T-helper 17 cell (primary cell): ENCODE data around the gene CRIM1. TPM values are rescaled to one million over a fixed set of nuclear protein-coding genes. Genes with fewer than 3 reads are reported as not detected.

Experiments
- ATAC-seq: fragments of 150-1000 bp; cut with Tn5 transposase; 2 replicates; pipeline ENCODE4 v1.10.0; 2021; ENCODE audit warnings: mild to moderate bottlenecking, moderate library complexity
- DNase-seq, 3 donors: peaks; one replicate each; pipeline versions ENCODE4 v3.0.0 to v3.0.0-alpha.2; 2020 to 2021
- H3K9me3 ChIP-seq: one replicate; pipeline ENCODE4 v1.7.0; 2013; ENCODE audit warnings: low read length, mild to moderate bottlenecking; ENCODE audit not compliant: control insufficient read depth, poor library complexity, severe bottlenecking
- H3K27ac Mint-ChIP-seq: one replicate; pipeline ENCODE4 v1.8.0; 2022; ENCODE audit warnings: mild to moderate bottlenecking, moderate library complexity, mixed read lengths
- H3K27me3 Mint-ChIP-seq: one replicate; pipeline ENCODE4 v1.8.0; 2022; ENCODE audit warnings: mixed read lengths
- H3K36me3 Mint-ChIP-seq: one replicate; pipeline ENCODE4 v1.8.0; 2022; ENCODE audit warnings: low read depth, mixed read lengths
- H3K4me1 Mint-ChIP-seq: one replicate; pipeline ENCODE4 v1.8.0; 2022; ENCODE audit warnings: mild to moderate bottlenecking, mixed read lengths
- H3K4me3 Mint-ChIP-seq: one replicate; pipeline ENCODE4 v1.8.0; 2022; ENCODE audit warnings: mild to moderate bottlenecking, moderate library complexity, mixed read lengths
- total RNA-seq, 4 donors: library from RNA in 2 of 4; stranded (reverse) in 2 of 4; gene quantifications; one replicate each; pipeline ENCODE4 v1.2.3 and lab custom pipeline; 2022 to 2026

Gene CRIM1
- total RNA-seq, 2 donors from 2014 or later, result 2.2 to 2.3 TPM

GRCh38 chr2:36404318-36404717 lies 48.7 kb downstream of the CRIM1 start:
- DNase-seq (no peak), ATAC-seq (no peak)
- no peak overlapping the region for H3K4me3 Mint-ChIP-seq
- H3K9me3 ChIP-seq, result no peaks in the 10 kb centered on the region
- no peak overlapping the region for H3K27ac Mint-ChIP-seq
- no peaks in the 10 kb centered on the region for H3K27me3 Mint-ChIP-seq
- H3K36me3 Mint-ChIP-seq, result no peaks in the 10 kb centered on the region
- peaks cover 1% of the 10 kb centered on the region for H3K4me1 Mint-ChIP-seq

DNA sequence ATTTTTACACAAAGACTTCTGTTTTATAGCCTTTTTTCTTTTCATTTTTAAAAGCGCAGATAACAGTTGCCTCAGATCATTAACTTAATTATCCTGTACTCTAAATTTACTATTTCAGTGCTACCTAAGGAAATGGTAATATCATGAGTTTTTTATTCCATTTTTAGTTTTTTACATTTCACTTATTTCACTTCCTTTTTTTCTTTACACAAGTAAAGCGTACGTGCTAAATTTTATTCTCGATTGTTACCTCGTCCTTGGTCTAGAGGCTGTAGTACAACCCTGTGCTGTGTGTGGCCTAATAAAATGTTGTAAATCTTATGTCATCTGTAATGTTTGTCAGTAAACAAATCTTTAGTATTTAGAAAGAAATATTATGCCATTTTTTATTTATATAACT lies 49.2 kb downstream of the CRIM1 start:
- no peaks in the 10 kb centered on the region for H3K27me3 Mint-ChIP-seq
- no peak overlapping the region for H3K4me3 Mint-ChIP-seq
- H3K4me1 Mint-ChIP-seq, result peaks cover 2% of the 10 kb centered on the region
- H3K27ac Mint-ChIP-seq, result no peak overlapping the region
- no peak for ATAC-seq
- no peaks in the 10 kb centered on the region for H3K36me3 Mint-ChIP-seq
- H3K9me3 ChIP-seq, result no peaks in the 10 kb centered on the region
- no peak for DNase-seq

GRCh38 chr2:36405183-36405582 lies 49.6 kb downstream of the CRIM1 start:
- Mint-ChIP-seq H3K4me1 (peaks cover 2% of the 10 kb centered on the region), H3K4me3 (no peak overlapping the region), H3K27ac (no peak overlapping the region), H3K27me3 (no peaks in the 10 kb centered on the region), H3K36me3 (no peaks in the 10 kb centered on the region)
- no peak for ATAC-seq
- no peak for DNase-seq
- H3K9me3 ChIP-seq, result no peaks in the 10 kb centered on the region

- ATAC-seq (no peak), DNase-seq (no peak)
- H3K9me3 ChIP-seq, result no peaks in the 10 kb centered on the region
- Mint-ChIP-seq H3K36me3 (no peaks in the 10 kb centered on the region), H3K4me3 (no peak overlapping the region), H3K4me1 (peaks cover 2% of the 10 kb centered on the region), H3K27ac (no peak overlapping the region), H3K27me3 (peaks cover 8% of the 10 kb centered on the region)
These were observed 50.7 kb downstream of the CRIM1 start for GRCh38 chr2:36406296-36406695.

DNA sequence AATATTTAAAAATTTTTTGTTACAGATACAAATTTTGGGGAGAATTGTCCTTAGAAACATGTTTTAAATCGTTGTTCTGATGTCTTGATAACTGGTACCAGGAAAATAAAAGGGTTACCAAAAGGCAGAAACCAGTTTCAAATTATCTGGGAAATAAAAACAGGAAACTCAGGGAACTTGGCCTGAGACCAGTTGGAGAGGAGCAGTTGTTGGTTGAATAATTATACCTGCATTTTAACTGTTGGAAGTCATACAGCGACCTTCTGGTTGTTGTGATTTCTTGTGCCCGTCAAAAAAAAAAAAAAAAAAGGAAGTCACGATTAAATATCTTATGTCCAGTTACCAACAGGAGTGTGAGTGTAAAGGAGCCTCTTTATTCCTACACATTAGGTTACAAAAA lies 51.8 kb downstream of the CRIM1 start:
- Mint-ChIP-seq H3K4me3 (no peak overlapping the region), H3K36me3 (no peaks in the 10 kb centered on the region), H3K27ac (no peak overlapping the region), H3K27me3 (peaks cover 13% of the 10 kb centered on the region), H3K4me1 (peaks cover 2% of the 10 kb centered on the region)
- DNase-seq, result no peak
- no peaks in the 10 kb centered on the region for H3K9me3 ChIP-seq
- ATAC-seq, result no peak

DNA sequence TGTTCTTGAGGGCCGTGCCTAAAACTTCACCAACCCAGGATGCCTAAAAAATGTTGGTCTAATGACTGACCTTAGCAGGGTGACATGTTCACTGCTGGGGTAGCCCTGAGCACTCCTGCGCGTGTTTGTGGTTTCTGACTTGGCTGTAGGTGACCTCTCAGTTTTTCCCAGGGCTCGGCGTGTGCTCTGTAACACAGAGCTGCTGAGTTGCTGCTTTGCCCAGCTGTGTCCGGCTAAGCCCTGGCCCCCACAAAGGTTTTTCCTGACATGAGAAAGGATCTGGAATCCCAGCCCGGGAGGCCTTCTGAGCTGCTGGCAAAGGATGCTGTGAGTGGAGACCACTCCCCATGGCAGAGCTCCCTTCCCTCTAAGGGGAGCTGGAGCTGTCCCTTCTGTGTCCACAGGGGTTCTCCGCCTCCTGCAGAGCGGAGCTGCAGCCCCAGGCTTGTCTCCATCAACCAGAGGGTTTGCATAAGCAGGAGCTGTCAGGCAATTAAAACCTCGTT lies 52.7 kb downstream of the CRIM1 start:
- H3K27ac Mint-ChIP-seq, result no peak overlapping the region
- no peaks in the 10 kb centered on the region for H3K36me3 Mint-ChIP-seq
- H3K4me3 Mint-ChIP-seq, result no peak overlapping the region
- DNase-seq (no peak), ATAC-seq (no peak)
- H3K4me1 Mint-ChIP-seq, result peaks cover 2% of the 10 kb centered on the region
- peaks cover 13% of the 10 kb centered on the region for H3K27me3 Mint-ChIP-seq
- H3K9me3 ChIP-seq, result no peaks in the 10 kb centered on the region

- DNase-seq (no peak), ATAC-seq (no peak)
- Mint-ChIP-seq H3K36me3 (no peaks in the 10 kb centered on the region), H3K4me3 (no peak overlapping the region), H3K27me3 (peaks cover 13% of the 10 kb centered on the region), H3K4me1 (peaks cover 2% of the 10 kb centered on the region), H3K27ac (no peak overlapping the region)
- no peaks in the 10 kb centered on the region for H3K9me3 ChIP-seq
These were observed 53.8 kb downstream of the CRIM1 start for GRCh38 chr2:36409335-36409734.

- Mint-ChIP-seq H3K4me1 (peaks cover 2% of the 10 kb centered on the region), H3K27me3 (peaks cover 13% of the 10 kb centered on the region), H3K36me3 (no peaks in the 10 kb centered on the region), H3K4me3 (no peak overlapping the region), H3K27ac (no peak overlapping the region)
- ATAC-seq, result no peak
- DNase-seq, result no peak
- no peaks in the 10 kb centered on the region for H3K9me3 ChIP-seq
These were observed 54.4 kb downstream of the CRIM1 start for GRCh38 chr2:36409935-36410334.

- no peaks in the 10 kb centered on the region for H3K9me3 ChIP-seq
These were observed 55.1 kb downstream of the CRIM1 start for GRCh38 chr2:36410681-36411080.

GRCh38 chr2:36411962-36412444 lies 56.4 kb downstream of the CRIM1 start:
- H3K4me3 Mint-ChIP-seq, result no peak overlapping the region
- H3K9me3 ChIP-seq, result no peaks in the 10 kb centered on the region
- peaks cover under 1% of the 10 kb centered on the region for H3K36me3 Mint-ChIP-seq
- peaks cover 2% of the 10 kb centered on the region for H3K4me1 Mint-ChIP-seq
- DNase-seq (no peak), ATAC-seq (no peak)
- no peak overlapping the region for H3K27ac Mint-ChIP-seq
- peaks cover 20% of the 10 kb centered on the region for H3K27me3 Mint-ChIP-seq

More at GRCh38 chr2:36410681-36411080, 55.1 kb downstream of the CRIM1 start:
- H3K4me3 Mint-ChIP-seq, result no peak overlapping the region
- no peaks in the 10 kb centered on the region for H3K36me3 Mint-ChIP-seq
- peaks cover 13% of the 10 kb centered on the region for H3K27me3 Mint-ChIP-seq
- peaks cover 2% of the 10 kb centered on the region for H3K4me1 Mint-ChIP-seq
- ATAC-seq (no peak), DNase-seq (no peak)
- no peak overlapping the region for H3K27ac Mint-ChIP-seq

DNA sequence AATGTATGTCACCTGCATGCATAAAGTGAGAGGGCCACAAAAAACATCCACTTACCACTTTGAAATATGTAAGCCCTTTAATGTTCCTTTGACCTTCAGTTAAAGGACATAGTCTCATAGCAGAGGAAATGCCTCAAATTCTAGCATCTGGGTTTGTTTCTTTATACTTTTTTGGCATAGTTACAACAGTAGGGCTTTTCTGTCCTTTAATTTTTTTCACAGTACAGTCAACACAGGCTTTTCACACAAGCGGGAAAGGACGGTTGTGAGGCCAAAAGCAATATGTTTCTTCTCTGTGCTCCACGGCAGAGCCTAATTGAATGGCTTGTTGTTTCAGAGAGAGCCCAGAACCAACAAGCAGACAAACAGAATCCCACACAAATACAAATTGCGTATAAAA lies 57.6 kb downstream of the CRIM1 start:
- Mint-ChIP-seq H3K27ac (no peak overlapping the region), H3K4me1 (peaks cover 6% of the 10 kb centered on the region)

GRCh38 chr2:36414307-36414706 lies 58.7 kb downstream of the CRIM1 start:
- Mint-ChIP-seq H3K4me3 (no peak overlapping the region), H3K4me1 (peaks cover 5% of the 10 kb centered on the region), H3K36me3 (peaks cover 2% of the 10 kb centered on the region), H3K27ac (no peak overlapping the region), H3K27me3 (peaks cover 24% of the 10 kb centered on the region)
- DNase-seq (no peak), ATAC-seq (no peak)
- no peaks in the 10 kb centered on the region for H3K9me3 ChIP-seq

More for the DNA sequence above, 57.6 kb downstream of the CRIM1 start:
- H3K36me3 Mint-ChIP-seq, result peaks cover 2% of the 10 kb centered on the region
- H3K27me3 Mint-ChIP-seq, result peaks cover 24% of the 10 kb centered on the region
- no peaks in the 10 kb centered on the region for H3K9me3 ChIP-seq
- no peak overlapping the region for H3K4me3 Mint-ChIP-seq
- DNase-seq, result no peak
- ATAC-seq, result no peak

- H3K9me3 ChIP-seq, result no peaks in the 10 kb centered on the region
- DNase-seq, result no peak
- Mint-ChIP-seq H3K27me3 (peaks cover 24% of the 10 kb centered on the region), H3K27ac (no peak overlapping the region), H3K4me3 (no peak overlapping the region), H3K4me1 (peaks cover 8% of the 10 kb centered on the region), H3K36me3 (peaks cover 2% of the 10 kb centered on the region)
- no peak for ATAC-seq
These were observed 59.9 kb downstream of the CRIM1 start for GRCh38 chr2:36415381-36416022.
